ENCODE results near the gene PDE6H. TPM values are rescaled to one million over a fixed set of nuclear protein-coding genes. Genes with fewer than 3 reads are reported as not detected.

The PDE6H gene
- total RNA-seq, 1 experiment from 2014 or later, result not detected

GRCh38 chr12:14993117-14993516 is 20.3 kb downstream of the PDE6H start:
- Histone ChIP-seq H3K36me3 (ENCODE audit: insufficient read depth, low read length) (no peaks in the 10 kb centered on the region), H3K79me2 (ENCODE audit: low read length) (no peaks in the 10 kb centered on the region), H3K4me3 (ENCODE audit: low read length) (no peak overlapping the region), H3K4me2 (ENCODE audit: low read depth, low read length, poor library complexity, severe bottlenecking) (no peak overlapping the region), H2AFZ (ENCODE audit: low read length) (no peak overlapping the region), H3K9me2 (replicated peaks; ENCODE audit: insufficient read depth, low read length) (no peaks in the 10 kb centered on the region), H4K20me1 (ENCODE audit: insufficient read depth, low read depth, low read length) (no peaks in the 10 kb centered on the region), H3K27ac (ENCODE audit: low read length) (no peak overlapping the region), H3K4me1 (ENCODE audit: low read length) (peaks cover 10% of the 10 kb centered on the region), H3K9ac (ENCODE audit: low read length) (no peak overlapping the region), H3K27me3 (ENCODE audit: low read length) (no peaks in the 10 kb centered on the region), H3K9me3 (ENCODE audit: low read length) (no peaks in the 10 kb centered on the region)
- DNase-seq, result no peak

GRCh38 chr12:14993537-14994266 is 20.9 kb downstream of the PDE6H start:
- H3K79me2 ChIP-seq (ENCODE audit: low read length), result no peaks in the 10 kb centered on the region
- H3K4me2 ChIP-seq (ENCODE audit: low read depth, low read length, poor library complexity, severe bottlenecking), result peak overlapping the region; percentile 11
- H3K9me2 ChIP-seq (replicated peaks; ENCODE audit: insufficient read depth, low read length), result no peaks in the 10 kb centered on the region
- H4K20me1 ChIP-seq (ENCODE audit: insufficient read depth, low read depth, low read length), result no peaks in the 10 kb centered on the region
- no peaks in the 10 kb centered on the region for H3K9me3 ChIP-seq (ENCODE audit: low read length)
- no peaks in the 10 kb centered on the region for H3K36me3 ChIP-seq (ENCODE audit: insufficient read depth, low read length)
- 0 out of 2 replicates have a peak overlapping the region, but pooled peaks have one; percentile 15 for H3K9ac ChIP-seq (ENCODE audit: low read length)
- peaks cover 10% of the 10 kb centered on the region for H3K4me1 ChIP-seq (ENCODE audit: low read length)
- no peak for DNase-seq
- H3K27me3 ChIP-seq (ENCODE audit: low read length), result no peaks in the 10 kb centered on the region
- H2AFZ ChIP-seq (ENCODE audit: low read length), result no peak overlapping the region
- no peak overlapping the region for H3K27ac ChIP-seq (ENCODE audit: low read length)
- H3K4me3 ChIP-seq (ENCODE audit: low read length), result no peak overlapping the region

GRCh38 chr12:14994610-14995009 is 21.8 kb downstream of the PDE6H start:
- Histone ChIP-seq H3K9ac (ENCODE audit: low read length) (no peak overlapping the region), H2AFZ (ENCODE audit: low read length) (no peak overlapping the region), H3K4me3 (ENCODE audit: low read length) (no peak overlapping the region), H3K36me3 (ENCODE audit: insufficient read depth, low read length) (no peaks in the 10 kb centered on the region), H3K9me2 (replicated peaks; ENCODE audit: insufficient read depth, low read length) (no peaks in the 10 kb centered on the region), H3K4me2 (ENCODE audit: low read depth, low read length, poor library complexity, severe bottlenecking) (no peak overlapping the region), H3K27ac (ENCODE audit: low read length) (no peak overlapping the region), H3K4me1 (ENCODE audit: low read length) (peaks cover 10% of the 10 kb centered on the region), H3K79me2 (ENCODE audit: low read length) (no peaks in the 10 kb centered on the region), H4K20me1 (ENCODE audit: insufficient read depth, low read depth, low read length) (no peaks in the 10 kb centered on the region), H3K9me3 (ENCODE audit: low read length) (no peaks in the 10 kb centered on the region), H3K27me3 (ENCODE audit: low read length) (no peaks in the 10 kb centered on the region)
- no peak for DNase-seq

- no peaks in the 10 kb centered on the region for H4K20me1 ChIP-seq (ENCODE audit: insufficient read depth, low read depth, low read length)
- no peak overlapping the region for H3K27ac ChIP-seq (ENCODE audit: low read length)
- DNase-seq, result peak; percentile 88
Observed at GRCh38 chr12:14995583-14996425, 23.0 kb downstream of the PDE6H start.

GRCh38 chr12:14997998-14998397 is 25.2 kb downstream of the PDE6H start:
- H3K9me2 ChIP-seq (replicated peaks; ENCODE audit: insufficient read depth, low read length), result no peaks in the 10 kb centered on the region
- H3K27me3 ChIP-seq (ENCODE audit: low read length), result no peaks in the 10 kb centered on the region
- peaks cover 9% of the 10 kb centered on the region for H3K4me1 ChIP-seq (ENCODE audit: low read length)
- H4K20me1 ChIP-seq (ENCODE audit: insufficient read depth, low read depth, low read length), result no peaks in the 10 kb centered on the region
- H3K36me3 ChIP-seq (ENCODE audit: insufficient read depth, low read length), result no peaks in the 10 kb centered on the region
- H2AFZ ChIP-seq (ENCODE audit: low read length), result no peak overlapping the region
- no peaks in the 10 kb centered on the region for H3K79me2 ChIP-seq (ENCODE audit: low read length)
- H3K9ac ChIP-seq (ENCODE audit: low read length), result no peak overlapping the region
- DNase-seq, result no peak
- no peak overlapping the region for H3K4me3 ChIP-seq (ENCODE audit: low read length)
- H3K4me2 ChIP-seq (ENCODE audit: low read depth, low read length, poor library complexity, severe bottlenecking), result no peak overlapping the region
- H3K27ac ChIP-seq (ENCODE audit: low read length), result no peak overlapping the region
- H3K9me3 ChIP-seq (ENCODE audit: low read length), result no peaks in the 10 kb centered on the region

More at GRCh38 chr12:14995583-14996425, 23.0 kb downstream of the PDE6H start:
- Histone ChIP-seq H3K4me3 (ENCODE audit: low read length) (no peak overlapping the region), H3K9me3 (ENCODE audit: low read length) (no peaks in the 10 kb centered on the region), H3K27me3 (ENCODE audit: low read length) (no peaks in the 10 kb centered on the region), H2AFZ (ENCODE audit: low read length) (no peak overlapping the region), H3K4me1 (ENCODE audit: low read length) (peaks cover 10% of the 10 kb centered on the region), H3K36me3 (ENCODE audit: insufficient read depth, low read length) (no peaks in the 10 kb centered on the region), H3K79me2 (ENCODE audit: low read length) (no peaks in the 10 kb centered on the region), H3K4me2 (ENCODE audit: low read depth, low read length, poor library complexity, severe bottlenecking) (no peak overlapping the region), H3K9me2 (replicated peaks; ENCODE audit: insufficient read depth, low read length) (no peaks in the 10 kb centered on the region), H3K9ac (ENCODE audit: low read length) (no peak overlapping the region)

GRCh38 chr12:14999021-14999694 is 26.3 kb downstream of the PDE6H start:
- H2AFZ ChIP-seq (ENCODE audit: low read length), result no peak overlapping the region
- H3K9me2 ChIP-seq (replicated peaks; ENCODE audit: insufficient read depth, low read length), result no peaks in the 10 kb centered on the region
- no peak for DNase-seq
- H3K4me1 ChIP-seq (ENCODE audit: low read length), result no peaks in the 10 kb centered on the region
- H3K9ac ChIP-seq (ENCODE audit: low read length), result no peak overlapping the region
- H3K4me3 ChIP-seq (ENCODE audit: low read length), result no peak overlapping the region
- no peaks in the 10 kb centered on the region for H3K27me3 ChIP-seq (ENCODE audit: low read length)
- H3K79me2 ChIP-seq (ENCODE audit: low read length), result no peaks in the 10 kb centered on the region
- H4K20me1 ChIP-seq (ENCODE audit: insufficient read depth, low read depth, low read length), result no peaks in the 10 kb centered on the region
- H3K4me2 ChIP-seq (ENCODE audit: low read depth, low read length, poor library complexity, severe bottlenecking), result no peak overlapping the region
- no peak overlapping the region for H3K27ac ChIP-seq (ENCODE audit: low read length)
- no peaks in the 10 kb centered on the region for H3K36me3 ChIP-seq (ENCODE audit: insufficient read depth, low read length)
- H3K9me3 ChIP-seq (ENCODE audit: low read length), result no peaks in the 10 kb centered on the region

- no peak overlapping the region for H3K4me3 ChIP-seq (ENCODE audit: low read length)
- no peaks in the 10 kb centered on the region for H3K9me3 ChIP-seq (ENCODE audit: low read length)
- no peaks in the 10 kb centered on the region for H4K20me1 ChIP-seq (ENCODE audit: insufficient read depth, low read depth, low read length)
- H2AFZ ChIP-seq (ENCODE audit: low read length), result no peak overlapping the region
- H3K4me1 ChIP-seq (ENCODE audit: low read length), result no peaks in the 10 kb centered on the region
- no peaks in the 10 kb centered on the region for H3K36me3 ChIP-seq (ENCODE audit: insufficient read depth, low read length)
- no peak overlapping the region for H3K27ac ChIP-seq (ENCODE audit: low read length)
- H3K27me3 ChIP-seq (ENCODE audit: low read length), result no peaks in the 10 kb centered on the region
- peak; percentile 2 for DNase-seq
- H3K4me2 ChIP-seq (ENCODE audit: low read depth, low read length, poor library complexity, severe bottlenecking), result no peak overlapping the region
- H3K9me2 ChIP-seq (replicated peaks; ENCODE audit: insufficient read depth, low read length), result no peaks in the 10 kb centered on the region
- H3K9ac ChIP-seq (ENCODE audit: low read length), result no peak overlapping the region
- H3K79me2 ChIP-seq (ENCODE audit: low read length), result no peaks in the 10 kb centered on the region
Observed at GRCh38 chr12:14999695-15000365, 27.0 kb downstream of the PDE6H start.
